Progenitor cell of endocrine pancreas (in vitro differentiated cells): ENCODE measurements around the gene LANCL1. TPM values are rescaled to one million over a fixed set of nuclear protein-coding genes. Genes with fewer than 3 reads are reported as not detected.

Source experiments
- DNase-seq: peaks from one replicate; pipeline ENCODE4 v3.0.0; 2021; ENCODE audit warnings: low spot score; ENCODE audit not compliant: unreplicated experiment
- H3K27ac Mint-ChIP-seq: 2 replicates; pipeline ENCODE4 v1.8.0; 2021; ENCODE audit warnings: mild to moderate bottlenecking, moderate library complexity, mixed read lengths
- H3K27me3 Mint-ChIP-seq: 2 replicates; pipeline ENCODE4 v1.8.0; 2021; ENCODE audit warnings: mixed read lengths
- H3K36me3 Mint-ChIP-seq: 2 replicates; pipeline ENCODE4 v1.8.0; 2022; ENCODE audit warnings: mixed read lengths; ENCODE audit not compliant: insufficient read depth
- H3K4me1 Mint-ChIP-seq: 2 replicates; pipeline ENCODE4 v1.8.0; 2021; ENCODE audit warnings: low read depth, mixed read lengths
- H3K4me3 Mint-ChIP-seq: 2 replicates; pipeline ENCODE4 v1.8.0; 2021; ENCODE audit warnings: low read depth, mild to moderate bottlenecking, moderate library complexity, mixed read lengths
- H3K9me3 Mint-ChIP-seq: 2 replicates; pipeline ENCODE4 v1.8.0; 2021; ENCODE audit warnings: low read depth, mixed read lengths
- CTCF ChIP-seq: fragments of 200-600 bp; sonication (generic); IDR thresholded peaks from one replicate; pipeline ENCODE4 v1.5.0; 2021; ENCODE audit warnings: antibody characterized with exemption, mild to moderate bottlenecking; ENCODE audit not compliant: unreplicated experiment
- long read RNA-seq: library from polyadenylated mRNA; unstranded; transcript quantifications from one replicate; pipeline ENCODE4 v2.0.0, GENCODE V29; 2020
- total RNA-seq: library from RNA; stranded (reverse); gene quantifications from 2 replicates; pipeline ENCODE4 v1.2.1, GENCODE V29; 2021

Gene LANCL1
- total RNA-seq = 54.0 and 58.1 TPM in 2 replicates
- long read RNA-seq, full-length matches to known transcripts = 76 of 100 reads
- long read RNA-seq, partial matches to known transcripts = 11 of 100 reads
- long read RNA-seq, other reads (novel, unspliced or antisense) = 13 of 100 reads

- no peak for TF ChIP-seq CTCF
- no peaks in the 10 kb centered on the region for H3K9me3 Mint-ChIP-seq
- H3K36me3 Mint-ChIP-seq = peaks cover 6% of the 10 kb centered on the region
- DNase-seq = peak; percentile 73
- peak within 1 kb of the TSS; percentile 93 for H3K4me3 Mint-ChIP-seq
- H3K27ac Mint-ChIP-seq = peak within 1 kb of the TSS; percentile 96
- no peaks in the 10 kb centered on the region for H3K27me3 Mint-ChIP-seq
- peaks cover 18% of the 10 kb centered on the region for H3K4me1 Mint-ChIP-seq
These were observed at the start of gene LANCL1 for GRCh38 chr2:210476194-210477128. Gene LANCL1, minus strand, starts transcription at chr2:210476759. Its CDS starts 363 bp downstream, at chr2:210476396.

GRCh38 chr2:210524533-210524932, 48.0 kb upstream of the LANCL1 start:
- H3K27ac Mint-ChIP-seq = no peak overlapping the region
- no peaks in the 10 kb centered on the region for H3K9me3 Mint-ChIP-seq
- no peak overlapping the region for H3K4me3 Mint-ChIP-seq
- peaks cover 3% of the 10 kb centered on the region for H3K4me1 Mint-ChIP-seq
- no peak for TF ChIP-seq CTCF
- H3K36me3 Mint-ChIP-seq = no peaks in the 10 kb centered on the region
- no peak for DNase-seq
- peaks cover 10% of the 10 kb centered on the region for H3K27me3 Mint-ChIP-seq

- H3K27ac Mint-ChIP-seq = no peak overlapping the region
- no peaks in the 10 kb centered on the region for H3K9me3 Mint-ChIP-seq
- TF ChIP-seq CTCF = no peak
- no peak overlapping the region for H3K4me3 Mint-ChIP-seq
- peaks cover 3% of the 10 kb centered on the region for H3K4me1 Mint-ChIP-seq
- H3K36me3 Mint-ChIP-seq = no peaks in the 10 kb centered on the region
- DNase-seq = no peak
- peaks cover 10% of the 10 kb centered on the region for H3K27me3 Mint-ChIP-seq
These were observed 47.2 kb upstream of the LANCL1 start for GRCh38 chr2:210523650-210524289.

GRCh38 chr2:210522399-210522798, 45.8 kb upstream of the LANCL1 start:
- Mint-ChIP-seq H3K9me3 (no peaks in the 10 kb centered on the region), H3K27me3 (peaks cover 10% of the 10 kb centered on the region), H3K4me1 (peaks cover 5% of the 10 kb centered on the region), H3K4me3 (no peak overlapping the region), H3K27ac (no peak overlapping the region), H3K36me3 (no peaks in the 10 kb centered on the region)
- DNase-seq = no peak
- no peak for TF ChIP-seq CTCF

- H3K36me3 Mint-ChIP-seq = peaks cover 13% of the 10 kb centered on the region
These were observed 43.0 kb upstream of the LANCL1 start for GRCh38 chr2:210519594-210519993.

More at GRCh38 chr2:210519594-210519993, 43.0 kb upstream of the LANCL1 start:
- DNase-seq = no peak
- Mint-ChIP-seq H3K27ac (no peak overlapping the region), H3K9me3 (peaks cover 20% of the 10 kb centered on the region), H3K4me1 (peaks cover 3% of the 10 kb centered on the region), H3K4me3 (no peak overlapping the region), H3K27me3 (peaks cover 9% of the 10 kb centered on the region)
- no peak for TF ChIP-seq CTCF
